ENCODE data around the gene POLR1A. TPM values are rescaled to one million over a fixed set of nuclear protein-coding genes. Genes with fewer than 3 reads are reported as not detected.

Gene POLR1A
- total RNA-seq, 1 donor from 2014 or later = 45.2 TPM

DNA sequence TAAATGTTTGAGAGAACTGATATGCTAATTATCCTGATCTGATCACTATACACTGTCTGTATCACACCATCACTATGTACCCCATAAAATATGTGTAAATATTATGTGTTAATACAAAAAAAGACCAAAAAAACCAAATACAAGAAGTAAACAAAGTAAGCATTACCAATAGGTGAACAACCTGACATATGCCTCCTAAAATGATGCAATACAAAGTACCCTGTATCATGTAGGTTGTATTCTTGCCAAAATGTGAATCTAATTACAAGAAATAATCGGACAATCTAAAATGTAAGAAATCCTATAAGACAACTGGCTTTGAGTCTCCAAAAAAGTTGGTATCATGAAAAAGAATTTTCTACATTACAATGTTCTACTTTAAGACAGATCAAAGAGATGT is 7.8 kb downstream of the POLR1A start:
- Mint-ChIP-seq H3K4me1 (ENCODE audit: low read depth, unreplicated experiment) (peaks cover 2% of the 10 kb centered on the region), H3K36me3 (ENCODE audit: low read depth, unreplicated experiment) (peaks cover 21% of the 10 kb centered on the region), H3K27me3 (ENCODE audit: low read depth, unreplicated experiment) (no peaks in the 10 kb centered on the region), H3K4me3 (ENCODE audit: unreplicated experiment) (no peak overlapping the region), H3K9me3 (ENCODE audit: unreplicated experiment) (no peaks in the 10 kb centered on the region), H3K27ac (ENCODE audit: unreplicated experiment) (no peak overlapping the region)
- FAIRE-seq = no peak
- Histone ChIP-seq H3K79me2 (ENCODE audit: insufficient read depth, low read length) (peaks cover 89% of the 10 kb centered on the region), H2AFZ (ENCODE audit: low read depth, low read length) (no peak overlapping the region), H3K27me3 (ENCODE audit: insufficient read depth, low read length) (no peaks in the 10 kb centered on the region), H3K9ac (ENCODE audit: low read length) (no peak overlapping the region), H3K27ac (ENCODE audit: low read depth, low read length) (no peak overlapping the region), H3K36me3 (ENCODE audit: insufficient read depth, low read length) (peaks cover 42% of the 10 kb centered on the region), H3K9me3 (ENCODE audit: insufficient read depth, low read depth, low read length) (no peaks in the 10 kb centered on the region), H3K4me1 (ENCODE audit: insufficient read depth, low read length) (no peaks in the 10 kb centered on the region), H3K4me2 (ENCODE audit: low read length) (no peak overlapping the region), H3K4me3 (ENCODE audit: insufficient read depth, low read depth, low read length) (no peak overlapping the region), H4K20me1 (ENCODE audit: insufficient read depth, low read length) (peaks cover 48% of the 10 kb centered on the region)
- no peak for TF ChIP-seq EZH2 (IDR thresholded peaks at IDR 0.05; ENCODE audit: insufficient read depth, low read length)
- TF ChIP-seq CTCF (IDR thresholded peaks at IDR 0.05; ENCODE audit: insufficient read depth, low read depth, low read length) = no peak
- no peak for DNase-seq (ENCODE audit: low read depth)

DNA sequence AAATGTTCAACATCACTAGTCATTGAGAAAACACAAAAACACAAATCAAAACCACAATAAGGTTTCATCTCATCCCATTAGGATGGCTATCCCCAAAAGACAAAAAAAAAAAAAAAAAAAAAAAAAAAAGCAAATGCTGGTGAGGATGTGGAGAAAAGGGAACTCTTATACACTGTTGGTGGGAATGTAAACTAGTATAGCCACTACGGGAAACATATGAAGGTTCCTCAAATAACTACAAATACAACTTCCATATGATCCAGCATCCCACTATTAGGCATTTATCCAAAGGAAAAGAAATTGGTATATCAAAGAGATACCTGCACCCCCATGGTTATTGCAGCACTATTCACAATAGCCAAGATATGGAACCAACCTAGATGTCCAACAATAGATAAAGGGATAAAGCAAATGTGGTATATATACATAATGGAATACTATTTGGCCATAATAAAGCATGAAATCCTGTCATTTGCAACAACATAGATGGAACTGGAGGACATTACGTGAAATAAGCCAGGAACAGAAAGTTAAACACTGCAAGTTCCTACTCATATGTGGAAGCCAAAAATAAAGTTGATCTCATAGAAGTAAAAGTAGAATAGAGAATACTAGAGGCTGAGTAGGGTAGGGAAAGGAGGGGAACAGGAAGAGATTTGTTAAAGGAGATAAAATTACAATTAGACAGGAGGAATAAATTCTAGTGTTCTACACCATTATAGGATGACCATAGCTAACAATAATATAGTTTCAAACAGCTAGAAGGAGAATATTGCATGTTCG is 8.4 kb downstream of the POLR1A start:
- H3K4me2 ChIP-seq (ENCODE audit: low read length) = no peak overlapping the region
- no peak overlapping the region for H3K27ac ChIP-seq (ENCODE audit: low read depth, low read length)
- peaks cover 45% of the 10 kb centered on the region for H4K20me1 ChIP-seq (ENCODE audit: insufficient read depth, low read length)
- H3K36me3 ChIP-seq (ENCODE audit: insufficient read depth, low read length) = peaks cover 36% of the 10 kb centered on the region
- Mint-ChIP-seq H3K9me3 (ENCODE audit: unreplicated experiment) (no peaks in the 10 kb centered on the region), H3K36me3 (ENCODE audit: low read depth, unreplicated experiment) (peaks cover 16% of the 10 kb centered on the region), H3K4me1 (ENCODE audit: low read depth, unreplicated experiment) (no peaks in the 10 kb centered on the region), H3K27ac (ENCODE audit: unreplicated experiment) (no peak overlapping the region), H3K4me3 (ENCODE audit: unreplicated experiment) (no peak overlapping the region), H3K27me3 (ENCODE audit: low read depth, unreplicated experiment) (no peaks in the 10 kb centered on the region)
- H3K4me1 ChIP-seq (ENCODE audit: insufficient read depth, low read length) = no peaks in the 10 kb centered on the region
- no peak for FAIRE-seq
- H3K4me3 ChIP-seq (ENCODE audit: insufficient read depth, low read depth, low read length) = no peak overlapping the region
- no peak for DNase-seq (ENCODE audit: low read depth)
- no peaks in the 10 kb centered on the region for H3K9me3 ChIP-seq (ENCODE audit: insufficient read depth, low read depth, low read length)
- peaks cover 87% of the 10 kb centered on the region for H3K79me2 ChIP-seq (ENCODE audit: insufficient read depth, low read length)
- H3K27me3 ChIP-seq (ENCODE audit: insufficient read depth, low read length) = no peaks in the 10 kb centered on the region
- no peak overlapping the region for H2AFZ ChIP-seq (ENCODE audit: low read depth, low read length)
- TF ChIP-seq CTCF (IDR thresholded peaks at IDR 0.05; ENCODE audit: insufficient read depth, low read depth, low read length) (no peak), EZH2 (IDR thresholded peaks at IDR 0.05; ENCODE audit: insufficient read depth, low read length) (no peak)
- no peak overlapping the region for H3K9ac ChIP-seq (ENCODE audit: low read length)

- Mint-ChIP-seq H3K4me1 (ENCODE audit: low read depth, unreplicated experiment) (no peaks in the 10 kb centered on the region), H3K27ac (ENCODE audit: unreplicated experiment) (no peak overlapping the region), H3K9me3 (ENCODE audit: unreplicated experiment) (no peaks in the 10 kb centered on the region), H3K27me3 (ENCODE audit: low read depth, unreplicated experiment) (no peaks in the 10 kb centered on the region), H3K4me3 (ENCODE audit: unreplicated experiment) (no peak overlapping the region), H3K36me3 (ENCODE audit: low read depth, unreplicated experiment) (peaks cover 21% of the 10 kb centered on the region)
- no peak overlapping the region for H3K27ac ChIP-seq (ENCODE audit: low read depth, low read length)
- H3K4me2 ChIP-seq (ENCODE audit: low read length) = no peak overlapping the region
- H4K20me1 ChIP-seq (ENCODE audit: insufficient read depth, low read length) = peaks cover 21% of the 10 kb centered on the region
- no peak for FAIRE-seq
- H3K4me3 ChIP-seq (ENCODE audit: insufficient read depth, low read depth, low read length) = no peak overlapping the region
- H3K9ac ChIP-seq (ENCODE audit: low read length) = no peak overlapping the region
- no peak for TF ChIP-seq EZH2 (IDR thresholded peaks at IDR 0.05; ENCODE audit: insufficient read depth, low read length)
- TF ChIP-seq CTCF (IDR thresholded peaks at IDR 0.05; ENCODE audit: insufficient read depth, low read depth, low read length) = no peak
- H3K27me3 ChIP-seq (ENCODE audit: insufficient read depth, low read length) = no peaks in the 10 kb centered on the region
- H2AFZ ChIP-seq (ENCODE audit: low read depth, low read length) = no peak overlapping the region
- H3K36me3 ChIP-seq (ENCODE audit: insufficient read depth, low read length) = peaks cover 36% of the 10 kb centered on the region
- no peaks in the 10 kb centered on the region for H3K4me1 ChIP-seq (ENCODE audit: insufficient read depth, low read length)
- no peak for DNase-seq (ENCODE audit: low read depth)
- H3K79me2 ChIP-seq (ENCODE audit: insufficient read depth, low read length) = peaks cover 64% of the 10 kb centered on the region
- no peaks in the 10 kb centered on the region for H3K9me3 ChIP-seq (ENCODE audit: insufficient read depth, low read depth, low read length)
Observed at GRCh38 chr2:86094229-86094628, 11.5 kb downstream of the POLR1A start.
